Transverse colon (tissue), 4 donors: ENCODE results near the gene PPM1L. TPM values are rescaled to one million over a fixed set of nuclear protein-coding genes. Genes with fewer than 3 reads are reported as not detected.

Source experiments
- DNase-seq: peaks from one replicate; pipeline ENCODE4 v3.0.0-alpha.2; 2019
- H3K27ac ChIP-seq, 4 donors: fragments of 200-600 bp; sonication (generic); 2 replicates each; pipeline ENCODE4 v1.5.1; 2016 to 2018; ENCODE audit warnings: inconsistent platforms in 4 of 4
- H3K27me3 ChIP-seq: fragments of 200-600 bp; sonication (generic); 2 replicates; pipeline ENCODE4 v1.5.1; 2017; ENCODE audit warnings: inconsistent platforms
- H3K36me3 ChIP-seq, 4 donors: fragments of 200-600 bp; sonication (generic); 2 replicates each; pipeline ENCODE4 v1.5.1; 2017 to 2019; ENCODE audit warnings: inconsistent platforms in 4 of 4
- H3K4me1 ChIP-seq, 4 donors: fragments of 200-600 bp; sonication (generic); 2 replicates each; pipeline ENCODE4 v1.5.1; 2017 to 2020; ENCODE audit warnings: inconsistent platforms in 4 of 4
- H3K4me3 ChIP-seq, 4 donors: fragments of 200-600 bp; sonication (generic); 1 replicate in 1 of 4; 2 replicates in 3 of 4; pipeline versions ENCODE4 v1.5.1 to v1.6.1; 2017 to 2019; ENCODE audit warnings: inconsistent platforms in 4 of 4
- H3K9me3 ChIP-seq, 2 donors: fragments of 200-600 bp; sonication (generic); 2 replicates each; pipeline ENCODE4 v1.5.1; 2017 to 2019; ENCODE audit warnings: inconsistent platforms in 2 of 2
- EP300 ChIP-seq: sonication (generic); formaldehyde crosslinking; IDR thresholded peaks from one replicate; pipeline ENCODE4 v1.6.1; 2017; ENCODE audit warnings: antibody characterized with exemption, low read depth
- POLR2A ChIP-seq: fragments of 450-650 bp; IDR thresholded peaks from one replicate; pipeline ENCODE4 v1.6.1; 2016; ENCODE audit warnings: antibody characterized with exemption, mild to moderate bottlenecking, moderate library complexity
- POLR2AphosphoS5 ChIP-seq, 3 donors: sonication (generic); formaldehyde crosslinking; IDR thresholded peaks; one replicate each; pipeline ENCODE4 v1.6.1; 2016; ENCODE audit warnings: antibody characterized with exemption in 3 of 3
- WGBS, 2 donors: methylation state at CpG; one replicate each; pipeline ENCODE4 v1.1.5; 2018; ENCODE audit warnings: low coverage in 1 of 2; 5-methylcytosine and 5-hydroxymethylcytosine counted together
- in situ Hi-C, 4 donors: fragments of 200-750 bp; cut with MboI; loops; one replicate each; pipeline versions ENCODE4 v1.15.0 to v1.15.1; 2017; ENCODE audit warnings: low sequenced_read_pairs in 3 of 4, low pct_ligation_motif_present in 1 of 4, low pct_unique_long_range_greater_than_20kb in 1 of 4
- intact Hi-C: fragments of 100-400 bp; cut with DNase I; formaldehyde crosslinking; loops from one replicate; pipeline ENCODE4 v1.15.1; 2023; ENCODE audit warnings: low total_unique reads
- total RNA-seq, 4 donors: library from RNA; depleted of rRNA; stranded (reverse); fragments of >200 nt; gene quantifications; one replicate each; pipeline ENCODE4 v1.1.0, GENCODE V29; 2016
- TF ChIP-seq, protein P1 (sequence below), 5 experiments: fragments of 200-600 bp in 3 of 5; fragments of 450-650 bp in 2 of 5; sonication (generic) in 3 of 5; IDR thresholded peaks; 1 replicate in 2 of 5; 2 replicates in 3 of 5; pipeline ENCODE4 v1.5.1; 2016 to 2017; ENCODE audit warnings: antibody characterized with exemption in 5 of 5, inconsistent platforms in 3 of 5, mild to moderate bottlenecking in 2 of 5, moderate library complexity in 1 of 5

Gene PPM1L
- total RNA-seq, 4 donors from 2014 or later = 17.2 to 35.5 (median 25.6) TPM

DNA sequence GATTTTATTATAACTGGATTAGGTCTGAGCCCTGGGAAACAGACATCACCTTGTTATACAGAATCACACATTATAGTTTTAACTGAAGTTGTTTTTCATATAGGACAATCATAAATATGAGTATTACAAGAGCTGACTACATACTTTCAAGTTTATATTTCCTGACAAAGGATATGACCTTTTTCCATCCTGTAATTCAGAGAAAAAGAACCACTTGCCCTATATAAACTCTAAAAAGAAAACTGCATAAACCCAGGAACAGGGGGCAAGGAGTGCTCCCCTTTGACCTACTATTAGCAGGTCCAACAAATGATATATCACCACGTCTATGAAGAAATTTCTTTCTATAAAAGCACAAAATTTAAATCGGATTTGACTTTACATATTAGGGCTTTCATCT, 328.2 kb downstream of the PPM1L start:
- no peaks in the 10 kb centered on the region for H3K4me1 ChIP-seq
- WGBS, 2 donors = 70 to 76% methylated on average over 2 of the region's 2 CpGs
- H3K27ac ChIP-seq = no peak overlapping the region
- in situ Hi-C loops = no loop called here
- no peak overlapping the region for H3K4me3 ChIP-seq
- intact Hi-C loops = no loop called here
- DNase-seq = no peak
- H3K27me3 ChIP-seq = no peaks in the 10 kb centered on the region
- TF ChIP-seq POLR2AphosphoS5 (IDR thresholded peaks at IDR 0.05) (no peak), POLR2A (no peak), EP300 (no peak)
- TF ChIP-seq, protein P1, sequence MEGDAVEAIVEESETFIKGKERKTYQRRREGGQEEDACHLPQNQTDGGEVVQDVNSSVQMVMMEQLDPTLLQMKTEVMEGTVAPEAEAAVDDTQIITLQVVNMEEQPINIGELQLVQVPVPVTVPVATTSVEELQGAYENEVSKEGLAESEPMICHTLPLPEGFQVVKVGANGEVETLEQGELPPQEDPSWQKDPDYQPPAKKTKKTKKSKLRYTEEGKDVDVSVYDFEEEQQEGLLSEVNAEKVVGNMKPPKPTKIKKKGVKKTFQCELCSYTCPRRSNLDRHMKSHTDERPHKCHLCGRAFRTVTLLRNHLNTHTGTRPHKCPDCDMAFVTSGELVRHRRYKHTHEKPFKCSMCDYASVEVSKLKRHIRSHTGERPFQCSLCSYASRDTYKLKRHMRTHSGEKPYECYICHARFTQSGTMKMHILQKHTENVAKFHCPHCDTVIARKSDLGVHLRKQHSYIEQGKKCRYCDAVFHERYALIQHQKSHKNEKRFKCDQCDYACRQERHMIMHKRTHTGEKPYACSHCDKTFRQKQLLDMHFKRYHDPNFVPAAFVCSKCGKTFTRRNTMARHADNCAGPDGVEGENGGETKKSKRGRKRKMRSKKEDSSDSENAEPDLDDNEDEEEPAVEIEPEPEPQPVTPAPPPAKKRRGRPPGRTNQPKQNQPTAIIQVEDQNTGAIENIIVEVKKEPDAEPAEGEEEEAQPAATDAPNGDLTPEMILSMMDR (IDR thresholded peaks at IDR 0.05) = no peak
- no peaks in the 10 kb centered on the region for H3K36me3 ChIP-seq
- H3K9me3 ChIP-seq = no peaks in the 10 kb centered on the region

DNA sequence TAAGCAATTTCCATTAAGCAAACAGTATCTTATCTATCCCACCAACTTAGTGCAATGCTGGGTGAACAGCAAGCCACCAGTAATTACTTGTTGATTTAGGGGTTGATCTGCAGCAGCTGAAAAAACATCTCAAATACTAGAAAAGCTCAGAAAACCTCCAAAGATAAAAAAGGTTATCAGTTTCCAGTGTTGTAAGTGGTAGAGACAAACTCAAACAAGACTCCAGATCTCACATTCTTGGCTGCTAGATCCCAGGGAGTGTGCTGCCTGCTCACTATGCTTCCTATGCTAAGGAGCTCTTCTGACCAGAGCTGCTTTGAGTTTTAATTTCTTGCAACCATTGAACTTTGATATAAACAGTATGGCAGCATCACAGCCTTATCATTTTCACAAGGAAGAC, 337.9 kb downstream of the PPM1L start:
- Histone ChIP-seq H3K27me3 (no peaks in the 10 kb centered on the region), H3K27ac (no peak overlapping the region), H3K36me3 (no peaks in the 10 kb centered on the region), H3K4me1 (no peaks in the 10 kb centered on the region), H3K4me3 (no peak overlapping the region), H3K9me3 (no peaks in the 10 kb centered on the region)
- DNase-seq = no peak
- intact Hi-C loops (no loop called here), in situ Hi-C loops (no loop called here)
- no peak for TF ChIP-seq POLR2A
- TF ChIP-seq, protein P1 (IDR thresholded peaks at IDR 0.05) = no peak
- no peak for TF ChIP-seq POLR2AphosphoS5 (IDR thresholded peaks at IDR 0.05)
- TF ChIP-seq EP300 = no peak

DNA sequence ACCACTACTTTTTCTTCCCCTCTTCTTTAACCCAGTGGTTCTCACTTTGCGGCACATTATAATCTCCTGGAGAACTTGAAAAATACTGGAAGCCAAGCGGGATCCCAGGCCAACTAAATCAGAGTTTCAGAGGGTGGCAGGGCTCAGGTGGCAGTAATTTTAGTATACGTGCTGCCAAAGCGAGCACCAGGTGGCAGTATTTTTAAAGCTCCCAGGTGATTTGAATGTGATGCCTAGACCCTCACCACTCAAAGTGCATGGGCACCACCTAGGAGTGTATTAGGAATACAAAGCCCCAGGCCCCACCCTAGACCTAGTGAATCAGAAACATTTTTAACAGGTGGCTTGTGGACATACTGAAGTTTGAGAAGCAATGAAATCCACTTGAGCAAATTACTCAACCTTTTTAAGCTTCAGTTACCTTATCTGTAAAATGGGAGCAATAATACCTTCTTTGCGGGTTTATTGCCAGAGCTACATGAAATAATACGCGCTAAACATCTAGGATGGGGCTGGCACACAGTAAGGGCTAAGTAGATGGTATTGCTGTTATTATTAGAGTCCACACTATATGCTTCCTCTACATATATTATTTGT, 340.8 kb downstream of the PPM1L start:
- 60 to 76% methylated on average over 7 of the region's 7 CpGs for WGBS, 2 donors
- H3K36me3 ChIP-seq = no peaks in the 10 kb centered on the region
- H3K4me1 ChIP-seq = no peaks in the 10 kb centered on the region
- no peak overlapping the region for H3K4me3 ChIP-seq
- H3K9me3 ChIP-seq = no peaks in the 10 kb centered on the region
- in situ Hi-C loops = no loop called here
- no peak for TF ChIP-seq EP300
- TF ChIP-seq, protein P1 (IDR thresholded peaks at IDR 0.05) = peak in 1 of 5 experiments; percentile 21
- no peak for DNase-seq
- H3K27me3 ChIP-seq = no peaks in the 10 kb centered on the region
- no peak overlapping the region for H3K27ac ChIP-seq
- intact Hi-C loops = no loop called here

DNA sequence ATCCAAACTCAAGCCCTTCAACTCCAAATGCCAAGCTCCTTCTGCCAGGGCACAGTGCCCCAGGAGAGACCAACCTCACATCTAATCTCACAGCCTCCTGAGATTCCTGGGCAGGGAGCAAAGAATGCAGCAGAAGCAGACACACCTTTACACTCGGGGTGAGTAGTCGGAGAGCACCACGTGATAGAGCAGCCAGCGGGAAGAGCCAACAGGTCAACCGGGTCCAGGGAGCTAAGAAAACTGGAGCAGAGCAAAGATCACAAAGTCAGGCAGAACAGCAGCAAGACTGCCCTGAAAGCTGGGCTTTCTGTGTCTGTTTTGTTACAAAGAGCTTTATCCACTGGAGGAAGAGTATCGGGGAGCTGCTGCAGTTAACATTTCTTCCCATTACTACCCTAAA, 345.0 kb downstream of the PPM1L start:
- in situ Hi-C loops (no loop called here), intact Hi-C loops (no loop called here)
- Histone ChIP-seq H3K4me3 (no peak overlapping the region), H3K27ac (no peak overlapping the region), H3K36me3 (no peaks in the 10 kb centered on the region), H3K9me3 (no peaks in the 10 kb centered on the region), H3K4me1 (peaks cover 0 to 12% (median 0%) of the 10 kb centered on the region in 4 donors), H3K27me3 (no peaks in the 10 kb centered on the region)
- 43 to 86% methylated on average over 3 to 6 of the region's 6 CpGs for WGBS, 2 donors
- TF ChIP-seq POLR2A (no peak), POLR2AphosphoS5 (IDR thresholded peaks at IDR 0.05) (no peak), EP300 (no peak)
- TF ChIP-seq, protein P1 (IDR thresholded peaks at IDR 0.05) = no peak
- peak; percentile 15 for DNase-seq
